HEK293T (cell line): ENCODE results near the gene RBM42.
"Not testable (repeated sequence)": the region's sequence is repeated elsewhere in the genome, so short reads cannot be mapped to it uniquely, and the experiment has no call there.

Source experiments
- CTCF ChIA-PET: fragments of 350-600 bp; formaldehyde crosslinking; extraction: SDS; loops from one replicate; lab custom pipeline; 2021; ENCODE audit warnings: antibody characterized with exemption, inconsistent platforms; lab: Yijun Ruan, JAX
- POLR2A ChIA-PET: fragments of 350-600 bp; formaldehyde crosslinking; extraction: SDS; loops from one replicate; lab custom pipeline; 2020; ENCODE audit warnings: antibody characterized with exemption, inconsistent platforms; lab: Yijun Ruan, JAX
- DNase-seq: peaks from one replicate; pipeline ENCODE4 v3.0.0; 2012; ENCODE audit warnings: mixed read lengths; ENCODE audit errors: extremely low spot score
- ARNT ChIP-seq: fragments of 450-650 bp; IDR thresholded peaks from 2 replicates; pipeline ENCODE4 v1.6.1; 2017; ENCODE audit warnings: mild to moderate bottlenecking
- BHLHE40 ChIP-seq: fragments of 450-650 bp; IDR thresholded peaks from 2 replicates; pipeline ENCODE4 v1.6.1; 2016; ENCODE audit warnings: mild to moderate bottlenecking, moderate library complexity, borderline replicate concordance
- CTBP1 ChIP-seq: fragments of 450-650 bp; IDR thresholded peaks from 2 replicates; pipeline ENCODE4 v1.6.1; 2016; ENCODE audit warnings: borderline replicate concordance
- ELF4 ChIP-seq: fragments of 450-650 bp; IDR thresholded peaks from 2 replicates; pipeline ENCODE4 v1.6.1; 2017; ENCODE audit warnings: antibody characterized with exemption
- FOXA1 ChIP-seq: fragments of 450-650 bp; IDR thresholded peaks from 2 replicates; pipeline ENCODE4 v1.6.1; 2016; ENCODE audit warnings: mild to moderate bottlenecking
- FOXK2 ChIP-seq: fragments of 450-650 bp; IDR thresholded peaks from 2 replicates; pipeline ENCODE4 v1.6.1; 2016; ENCODE audit warnings: mild to moderate bottlenecking
- FOXM1 ChIP-seq: fragments of 450-650 bp; IDR thresholded peaks from 2 replicates; pipeline ENCODE4 v1.6.1; 2017; ENCODE audit warnings: mild to moderate bottlenecking, borderline replicate concordance
- HDGF ChIP-seq: fragments of 450-650 bp; IDR thresholded peaks from 2 replicates; pipeline ENCODE4 v1.6.1; 2017; ENCODE audit warnings: antibody characterized with exemption, borderline replicate concordance
- L3MBTL2 ChIP-seq: fragments of 450-650 bp; conservative IDR thresholded peaks from 2 replicates; pipeline ENCODE4 v1.6.1; 2016; ENCODE audit warnings: mild to moderate bottlenecking
- LEF1 ChIP-seq: fragments of 450-650 bp; IDR thresholded peaks from 2 replicates; pipeline ENCODE4 v1.6.1; 2017; ENCODE audit warnings: mild to moderate bottlenecking, borderline replicate concordance
- NFRKB ChIP-seq: fragments of 450-650 bp; IDR thresholded peaks from 2 replicates; pipeline ENCODE4 v1.6.1; 2016; ENCODE audit warnings: mild to moderate bottlenecking, moderate library complexity
- PKNOX1 ChIP-seq: fragments of 450-650 bp; IDR thresholded peaks from 2 replicates; pipeline ENCODE4 v1.6.1; 2016
- SP1 ChIP-seq: fragments of 450-650 bp; IDR thresholded peaks from 2 replicates; pipeline ENCODE4 v1.6.1; 2017
- SUZ12 ChIP-seq: fragments of 450-650 bp; IDR thresholded peaks from 2 replicates; pipeline ENCODE4 v1.6.1; 2016; ENCODE audit warnings: mild to moderate bottlenecking
- TARDBP ChIP-seq: fragments of 450-650 bp; IDR thresholded peaks from 2 replicates; pipeline ENCODE4 v1.6.1; 2016
- ZNF384 ChIP-seq: fragments of 450-650 bp; IDR thresholded peaks from 2 replicates; pipeline ENCODE4 v1.6.1; 2016

RBM42 gene

GRCh38 chr19:35592226-35592625 lies 36.6 kb upstream of the RBM42 start:
- ChIA-PET POLR2A (interaction anchor here (1.1 to 1.5 kb wide), 2 partner anchors 21 to 56 kb away, joined by 3 read pairs; partner anchors contain the start of genes COX6B1 and HAUS5), CTCF (interaction anchor here (0.5 to 1.4 kb wide), 5 partner anchors 12 to 319 kb away, joined by 3 to 7 read pairs (median 3); no protein-coding TSS in a partner anchor)
- TF ChIP-seq NFRKB (no peak), TARDBP (no peak), HDGF (no peak), PKNOX1 (no peak), FOXA1 (no peak), ZNF384 (no peak), SUZ12 (no peak), L3MBTL2 (no peak), LEF1 (no peak), FOXK2 (no peak), ARNT (no peak), CTBP1 (no peak), ELF4 (no peak), FOXM1 (no peak), BHLHE40 (no peak), SP1 (no peak)
- peak; percentile 60 for DNase-seq

- DNase-seq, CTCF ChIA-PET, POLR2A ChIA-PET: not testable (repeated sequence)
Measured at GRCh38 chr19:35595026-35595425, 33.8 kb upstream of the RBM42 start.

- no peak for DNase-seq
- ChIA-PET POLR2A (no interaction called here), CTCF (no interaction called here)
- no peak for TF ChIP-seq FOXK2
- no peak for TF ChIP-seq LEF1
- no peak for TF ChIP-seq ZNF384
Measured at GRCh38 chr19:35595928-35596327, 32.9 kb upstream of the RBM42 start.

GRCh38 chr19:35596366-35596999 lies 32.4 kb upstream of the RBM42 start:
- TF ChIP-seq PKNOX1 = peak; percentile 90
- no peak for TF ChIP-seq BHLHE40
- DNase-seq = peak; percentile 38
- CTCF ChIA-PET = no interaction called here
- POLR2A ChIA-PET = interaction anchor here (1.0 kb wide), 1 partner anchor 86 kb away, joined by 3 read pairs; no protein-coding TSS in a partner anchor

GRCh38 chr19:35601971-35602370 lies 26.9 kb upstream of the RBM42 start:
- ChIA-PET CTCF (no interaction called here), POLR2A (interaction anchor here (1.9 kb wide), 2 partner anchors 11 to 46 kb away, joined by 5 to 6 read pairs; partner anchors contain the start of genes COX6B1 and HAUS5)
- DNase-seq = no peak
- no peak for TF ChIP-seq FOXM1
- TF ChIP-seq NFRKB = no peak
- no peak for TF ChIP-seq FOXA1
- no peak for TF ChIP-seq HDGF
- TF ChIP-seq TARDBP = no peak
- TF ChIP-seq BHLHE40 = no peak
- no peak for TF ChIP-seq ELF4
- no peak for TF ChIP-seq L3MBTL2
- no peak for TF ChIP-seq FOXK2
- TF ChIP-seq SUZ12 = no peak
- no peak for TF ChIP-seq PKNOX1
- TF ChIP-seq CTBP1 = no peak
- no peak for TF ChIP-seq SP1
- TF ChIP-seq ZNF384 = no peak
- no peak for TF ChIP-seq LEF1
- TF ChIP-seq ARNT = no peak

GRCh38 chr19:35604436-35604835 lies 24.4 kb upstream of the RBM42 start:
- CTCF ChIA-PET, POLR2A ChIA-PET, DNase-seq: not testable (repeated sequence)

- DNase-seq, CTCF ChIA-PET, POLR2A ChIA-PET: not testable (repeated sequence)
Measured at GRCh38 chr19:35607170-35607569, 21.7 kb upstream of the RBM42 start.

- no peak for DNase-seq
- CTCF ChIA-PET = interaction anchor here (0.5 kb wide), 1 partner anchor 81 kb away, joined by 3 read pairs; no protein-coding TSS in a partner anchor
Measured at GRCh38 chr19:35607661-35608060, 21.2 kb upstream of the RBM42 start.

More at GRCh38 chr19:35607661-35608060, 21.2 kb upstream of the RBM42 start:
- POLR2A ChIA-PET = interaction anchor here (0.9 kb wide), 1 partner anchor 40 kb away, joined by 4 read pairs; the partner anchor contains the start of gene COX6B1
- TF ChIP-seq HDGF (no peak), NFRKB (no peak), LEF1 (no peak), SP1 (no peak), L3MBTL2 (no peak), SUZ12 (no peak), BHLHE40 (no peak), TARDBP (no peak), FOXK2 (no peak), ARNT (no peak), PKNOX1 (no peak), ELF4 (no peak), ZNF384 (no peak), CTBP1 (no peak), FOXA1 (no peak)
